Measurements from ENCODE around the gene ACP6. TPM values are rescaled to one million over a fixed set of nuclear protein-coding genes. Genes with fewer than 3 reads are reported as not detected.

The ACP6 gene
- total and polyA plus RNA-seq, 2 of the 13 experiments (the other 11 are each of a cell fraction or from before 2014, with no cell fraction given) = 18.1 to 33.7 TPM

GRCh38 chr1:147598621-147599361 lies 71.5 kb downstream of the ACP6 start (continued):
- TF ChIP-seq ZFP36L2 (CRISPR knock-in tag; IDR thresholded peaks at IDR 0.05) (no peak), TEAD2 (CRISPR knock-in tag; IDR thresholded peaks at IDR 0.05) (no peak), NR2C2 (CRISPR knock-in tag; IDR thresholded peaks at IDR 0.05; ENCODE audit: borderline replicate concordance) (no peak), ZSCAN12 (CRISPR knock-in tag; IDR thresholded peaks at IDR 0.05) (no peak), THYN1 (CRISPR knock-in tag; IDR thresholded peaks at IDR 0.05; ENCODE audit: borderline replicate concordance, low read depth) (no peak), CREM (IDR thresholded peaks at IDR 0.05) (no peak), CREM (CRISPR knock-in tag; IDR thresholded peaks at IDR 0.05) (no peak), ZHX2 (IDR thresholded peaks at IDR 0.05; ENCODE audit: low read depth) (0 out of 2 replicates have a peak, but pooled peaks have one; percentile 23), ZHX2 (CRISPR knock-in tag; IDR thresholded peaks at IDR 0.05; ENCODE audit: borderline replicate concordance) (no peak), HCFC1 (IDR thresholded peaks at IDR 0.05; ENCODE audit: low read depth, low read length) (no peak)
- TF ChIP-seq, protein P1, sequence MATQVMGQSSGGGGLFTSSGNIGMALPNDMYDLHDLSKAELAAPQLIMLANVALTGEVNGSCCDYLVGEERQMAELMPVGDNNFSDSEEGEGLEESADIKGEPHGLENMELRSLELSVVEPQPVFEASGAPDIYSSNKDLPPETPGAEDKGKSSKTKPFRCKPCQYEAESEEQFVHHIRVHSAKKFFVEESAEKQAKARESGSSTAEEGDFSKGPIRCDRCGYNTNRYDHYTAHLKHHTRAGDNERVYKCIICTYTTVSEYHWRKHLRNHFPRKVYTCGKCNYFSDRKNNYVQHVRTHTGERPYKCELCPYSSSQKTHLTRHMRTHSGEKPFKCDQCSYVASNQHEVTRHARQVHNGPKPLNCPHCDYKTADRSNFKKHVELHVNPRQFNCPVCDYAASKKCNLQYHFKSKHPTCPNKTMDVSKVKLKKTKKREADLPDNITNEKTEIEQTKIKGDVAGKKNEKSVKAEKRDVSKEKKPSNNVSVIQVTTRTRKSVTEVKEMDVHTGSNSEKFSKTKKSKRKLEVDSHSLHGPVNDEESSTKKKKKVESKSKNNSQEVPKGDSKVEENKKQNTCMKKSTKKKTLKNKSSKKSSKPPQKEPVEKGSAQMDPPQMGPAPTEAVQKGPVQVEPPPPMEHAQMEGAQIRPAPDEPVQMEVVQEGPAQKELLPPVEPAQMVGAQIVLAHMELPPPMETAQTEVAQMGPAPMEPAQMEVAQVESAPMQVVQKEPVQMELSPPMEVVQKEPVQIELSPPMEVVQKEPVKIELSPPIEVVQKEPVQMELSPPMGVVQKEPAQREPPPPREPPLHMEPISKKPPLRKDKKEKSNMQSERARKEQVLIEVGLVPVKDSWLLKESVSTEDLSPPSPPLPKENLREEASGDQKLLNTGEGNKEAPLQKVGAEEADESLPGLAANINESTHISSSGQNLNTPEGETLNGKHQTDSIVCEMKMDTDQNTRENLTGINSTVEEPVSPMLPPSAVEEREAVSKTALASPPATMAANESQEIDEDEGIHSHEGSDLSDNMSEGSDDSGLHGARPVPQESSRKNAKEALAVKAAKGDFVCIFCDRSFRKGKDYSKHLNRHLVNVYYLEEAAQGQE (IDR thresholded peaks at IDR 0.05; ENCODE audit: borderline replicate concordance in 1 of 2, low read depth in 1 of 2, low read length in 2 of 2) = no peak
- TF ChIP-seq, protein P2, sequence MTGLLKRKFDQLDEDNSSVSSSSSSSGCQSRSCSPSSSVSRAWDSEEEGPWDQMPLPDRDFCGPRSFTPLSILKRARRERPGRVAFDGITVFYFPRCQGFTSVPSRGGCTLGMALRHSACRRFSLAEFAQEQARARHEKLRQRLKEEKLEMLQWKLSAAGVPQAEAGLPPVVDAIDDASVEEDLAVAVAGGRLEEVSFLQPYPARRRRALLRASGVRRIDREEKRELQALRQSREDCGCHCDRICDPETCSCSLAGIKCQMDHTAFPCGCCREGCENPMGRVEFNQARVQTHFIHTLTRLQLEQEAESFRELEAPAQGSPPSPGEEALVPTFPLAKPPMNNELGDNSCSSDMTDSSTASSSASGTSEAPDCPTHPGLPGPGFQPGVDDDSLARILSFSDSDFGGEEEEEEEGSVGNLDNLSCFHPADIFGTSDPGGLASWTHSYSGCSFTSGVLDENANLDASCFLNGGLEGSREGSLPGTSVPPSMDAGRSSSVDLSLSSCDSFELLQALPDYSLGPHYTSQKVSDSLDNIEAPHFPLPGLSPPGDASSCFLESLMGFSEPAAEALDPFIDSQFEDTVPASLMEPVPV (CRISPR knock-in tag; IDR thresholded peaks at IDR 0.05) = peak; percentile 45; the same call in 1 of the 2 replicates
